ENCODE measurements around the gene WHAMM.

Gene WHAMM

GRCh38 chr15:82767163-82767829 lies 42.1 kb upstream of the WHAMM start:
- Histone ChIP-seq H3K9ac (no peak overlapping the region), H3K79me2 (no peaks in the 10 kb centered on the region), H3K27ac (no peak overlapping the region), H2AFZ (no peak overlapping the region), H3K4me1 (no peaks in the 10 kb centered on the region), H3K36me3 (ENCODE audit: control insufficient read depth, insufficient read depth, low read length) (no peaks in the 10 kb centered on the region), H3K4me3 (ENCODE audit: low read depth, low read length) (no peak overlapping the region), H3K9me3 (ENCODE audit: control insufficient read depth, low read length) (no peaks in the 10 kb centered on the region), H3K4me2 (ENCODE audit: low read length) (no peak overlapping the region), H3K27me3 (ENCODE audit: control insufficient read depth, insufficient read depth, low read length) (no peaks in the 10 kb centered on the region)
- TF ChIP-seq, protein P1, sequence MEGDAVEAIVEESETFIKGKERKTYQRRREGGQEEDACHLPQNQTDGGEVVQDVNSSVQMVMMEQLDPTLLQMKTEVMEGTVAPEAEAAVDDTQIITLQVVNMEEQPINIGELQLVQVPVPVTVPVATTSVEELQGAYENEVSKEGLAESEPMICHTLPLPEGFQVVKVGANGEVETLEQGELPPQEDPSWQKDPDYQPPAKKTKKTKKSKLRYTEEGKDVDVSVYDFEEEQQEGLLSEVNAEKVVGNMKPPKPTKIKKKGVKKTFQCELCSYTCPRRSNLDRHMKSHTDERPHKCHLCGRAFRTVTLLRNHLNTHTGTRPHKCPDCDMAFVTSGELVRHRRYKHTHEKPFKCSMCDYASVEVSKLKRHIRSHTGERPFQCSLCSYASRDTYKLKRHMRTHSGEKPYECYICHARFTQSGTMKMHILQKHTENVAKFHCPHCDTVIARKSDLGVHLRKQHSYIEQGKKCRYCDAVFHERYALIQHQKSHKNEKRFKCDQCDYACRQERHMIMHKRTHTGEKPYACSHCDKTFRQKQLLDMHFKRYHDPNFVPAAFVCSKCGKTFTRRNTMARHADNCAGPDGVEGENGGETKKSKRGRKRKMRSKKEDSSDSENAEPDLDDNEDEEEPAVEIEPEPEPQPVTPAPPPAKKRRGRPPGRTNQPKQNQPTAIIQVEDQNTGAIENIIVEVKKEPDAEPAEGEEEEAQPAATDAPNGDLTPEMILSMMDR (IDR thresholded peaks at IDR 0.05) = no peak

DNA sequence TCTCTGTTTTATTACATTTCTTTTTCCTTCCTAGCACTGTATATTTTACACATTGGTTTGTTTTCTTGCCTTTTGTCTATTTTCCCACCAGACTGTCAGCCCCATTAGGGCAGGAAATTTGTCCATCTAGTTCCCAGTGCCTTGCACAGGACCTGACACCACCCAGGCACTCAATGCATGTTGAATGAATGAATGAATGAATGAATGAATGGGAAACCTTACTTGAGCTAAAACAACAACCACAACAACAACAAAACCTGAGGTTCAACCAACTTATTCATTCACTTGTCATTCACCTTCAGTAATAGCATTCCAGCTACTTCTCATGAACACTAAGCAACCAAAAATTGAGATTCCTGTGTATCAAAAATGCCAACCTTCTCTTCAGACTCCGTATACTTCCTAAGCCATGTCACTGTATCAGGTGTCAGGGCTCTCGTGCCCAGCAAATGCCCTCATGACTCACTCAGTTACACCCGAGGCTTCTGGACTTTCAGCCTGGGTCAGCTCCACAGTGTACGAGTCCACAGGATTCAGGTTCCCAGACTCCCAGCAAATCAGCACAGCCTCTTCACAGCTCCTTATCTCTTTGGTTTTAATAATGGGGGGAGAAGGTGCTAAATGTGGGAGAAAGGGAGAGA lies 40.9 kb upstream of the WHAMM start:
- TF ChIP-seq, protein P1 (IDR thresholded peaks at IDR 0.05) = no peak
- no peak overlapping the region for H3K4me3 ChIP-seq (ENCODE audit: low read depth, low read length)

GRCh38 chr15:82771789-82772607 lies 37.4 kb upstream of the WHAMM start:
- Histone ChIP-seq H3K9ac (no peak overlapping the region), H2AFZ (no peak overlapping the region), H3K4me3 (ENCODE audit: low read depth, low read length) (no peak overlapping the region), H3K36me3 (ENCODE audit: control insufficient read depth, insufficient read depth, low read length) (no peaks in the 10 kb centered on the region), H3K27me3 (ENCODE audit: control insufficient read depth, insufficient read depth, low read length) (no peaks in the 10 kb centered on the region), H3K4me1 (no peaks in the 10 kb centered on the region), H3K4me2 (ENCODE audit: low read length) (no peak overlapping the region), H3K9me3 (ENCODE audit: control insufficient read depth, low read length) (no peaks in the 10 kb centered on the region), H3K79me2 (no peaks in the 10 kb centered on the region), H3K27ac (no peak overlapping the region)
- TF ChIP-seq, protein P1 (IDR thresholded peaks at IDR 0.05) = no peak

More for the DNA sequence above, 40.9 kb upstream of the WHAMM start:
- Histone ChIP-seq H3K27ac (no peak overlapping the region), H3K36me3 (ENCODE audit: control insufficient read depth, insufficient read depth, low read length) (no peaks in the 10 kb centered on the region), H3K4me2 (ENCODE audit: low read length) (no peak overlapping the region), H3K79me2 (no peaks in the 10 kb centered on the region), H2AFZ (no peak overlapping the region), H3K27me3 (ENCODE audit: control insufficient read depth, insufficient read depth, low read length) (no peaks in the 10 kb centered on the region), H3K4me1 (no peaks in the 10 kb centered on the region), H3K9ac (no peak overlapping the region), H3K9me3 (ENCODE audit: control insufficient read depth, low read length) (no peaks in the 10 kb centered on the region)

GRCh38 chr15:82774496-82774895 lies 34.9 kb upstream of the WHAMM start:
- no peaks in the 10 kb centered on the region for H3K36me3 ChIP-seq (ENCODE audit: control insufficient read depth, insufficient read depth, low read length)
- H3K9me3 ChIP-seq (ENCODE audit: control insufficient read depth, low read length) = no peaks in the 10 kb centered on the region
- H3K4me3 ChIP-seq (ENCODE audit: low read depth, low read length) = no peak overlapping the region
- no peaks in the 10 kb centered on the region for H3K4me1 ChIP-seq
- no peak overlapping the region for H3K9ac ChIP-seq
- no peak overlapping the region for H2AFZ ChIP-seq
- H3K79me2 ChIP-seq = no peaks in the 10 kb centered on the region
- H3K4me2 ChIP-seq (ENCODE audit: low read length) = no peak overlapping the region
- H3K27ac ChIP-seq = no peak overlapping the region
- H3K27me3 ChIP-seq (ENCODE audit: control insufficient read depth, insufficient read depth, low read length) = no peaks in the 10 kb centered on the region
- TF ChIP-seq, protein P1 (IDR thresholded peaks at IDR 0.05) = no peak
